Measurements from ENCODE around the gene ST3GAL5.
A peak's percentile ranks its signal among the peaks of the same experiment; 100 is the strongest.

The ST3GAL5 gene

GRCh38 chr2:85806358-85807118 is 82.3 kb downstream of the ST3GAL5 start:
- DNase-seq (ENCODE audit: low read depth, low spot score), result no peak

- no peak for DNase-seq (ENCODE audit: low read depth, low spot score)
Measured at GRCh38 chr2:85804583-85804982, 84.2 kb downstream of the ST3GAL5 start.

GRCh38 chr2:85803704-85804425 is 84.9 kb downstream of the ST3GAL5 start:
- DNase-seq (ENCODE audit: low read depth, low spot score), result no peak

- DNase-seq (ENCODE audit: low read depth, low spot score), result no peak
Measured at GRCh38 chr2:85802354-85803103, 86.3 kb downstream of the ST3GAL5 start.

DNA sequence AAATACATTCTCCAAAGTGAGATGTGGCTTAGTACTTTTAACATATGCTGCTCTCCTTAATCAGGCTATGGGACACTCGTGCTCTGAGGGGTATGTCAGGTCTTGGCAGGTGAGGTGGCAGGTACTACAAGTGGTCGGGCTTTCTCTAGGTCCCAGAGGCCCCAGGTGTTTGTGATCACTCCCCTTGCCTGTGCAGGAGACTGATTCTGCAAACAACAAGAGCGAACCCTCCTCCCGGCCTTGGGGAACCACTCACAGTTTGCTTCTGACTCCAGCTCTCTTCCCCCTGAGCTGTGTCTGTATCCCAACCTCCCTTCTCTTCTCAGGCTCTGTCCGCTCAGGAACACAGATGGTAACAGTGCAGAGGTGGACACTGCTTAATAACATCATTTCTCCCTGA is 86.9 kb downstream of the ST3GAL5 start:
- DNase-seq (ENCODE audit: low read depth, low spot score), result no peak

- no peak for DNase-seq (ENCODE audit: low read depth, low spot score)
Measured at GRCh38 chr2:85800586-85800985, 88.2 kb downstream of the ST3GAL5 start.

DNA sequence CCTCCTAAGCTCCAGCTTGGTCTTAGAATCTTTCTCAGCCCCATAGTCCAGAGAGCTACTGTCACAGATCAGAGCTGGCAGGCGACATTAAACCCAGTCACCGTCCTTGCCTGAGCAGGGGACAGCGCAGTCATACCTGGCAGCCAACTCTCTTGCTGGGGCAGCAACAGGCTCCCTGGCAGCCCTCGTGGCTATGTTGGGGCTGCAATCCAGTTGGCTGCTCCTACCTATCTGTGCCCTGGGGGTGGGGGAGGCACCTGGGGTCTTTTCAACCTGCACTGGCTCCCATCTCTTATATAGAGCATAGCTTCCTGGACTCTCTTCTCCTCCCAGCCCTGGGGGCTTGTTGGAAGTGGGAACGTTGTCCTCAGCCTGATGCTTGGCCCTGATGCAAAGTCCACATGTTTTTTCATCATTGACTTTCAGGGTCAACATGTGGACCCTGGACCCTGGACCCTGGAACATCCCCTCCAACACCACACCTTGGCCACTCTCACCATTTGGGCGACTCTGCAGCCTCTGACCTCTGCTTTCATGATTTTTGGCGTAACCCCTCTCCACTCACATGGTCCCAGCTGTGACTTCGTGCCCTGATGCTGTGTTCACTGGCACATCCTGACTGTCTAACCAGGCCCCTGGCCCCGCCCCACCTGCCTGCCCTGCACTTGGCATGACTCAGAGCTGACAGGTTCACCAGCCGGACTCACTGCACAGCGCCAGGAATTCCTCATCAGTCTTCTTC is 89.4 kb downstream of the ST3GAL5 start:
- no peak for DNase-seq (ENCODE audit: low read depth, low spot score)

GRCh38 chr2:85797921-85798320 is 90.9 kb downstream of the ST3GAL5 start:
- peak; percentile 53 for DNase-seq (ENCODE audit: low read depth, low spot score)

GRCh38 chr2:85797263-85797660 is 91.5 kb downstream of the ST3GAL5 start:
- no peak for DNase-seq (ENCODE audit: low read depth, low spot score)

- DNase-seq (ENCODE audit: low read depth, low spot score), result peak; percentile 66
Measured at GRCh38 chr2:85796341-85797262, 92.2 kb downstream of the ST3GAL5 start.

- no peak for DNase-seq (ENCODE audit: low read depth, low spot score)
Measured at GRCh38 chr2:85796046-85796340, 92.8 kb downstream of the ST3GAL5 start.

GRCh38 chr2:85795331-85796045 is 93.3 kb downstream of the ST3GAL5 start:
- DNase-seq (ENCODE audit: low read depth, low spot score), result no peak

GRCh38 chr2:85794491-85795121 is 94.2 kb downstream of the ST3GAL5 start:
- DNase-seq (ENCODE audit: low read depth, low spot score), result no peak

DNA sequence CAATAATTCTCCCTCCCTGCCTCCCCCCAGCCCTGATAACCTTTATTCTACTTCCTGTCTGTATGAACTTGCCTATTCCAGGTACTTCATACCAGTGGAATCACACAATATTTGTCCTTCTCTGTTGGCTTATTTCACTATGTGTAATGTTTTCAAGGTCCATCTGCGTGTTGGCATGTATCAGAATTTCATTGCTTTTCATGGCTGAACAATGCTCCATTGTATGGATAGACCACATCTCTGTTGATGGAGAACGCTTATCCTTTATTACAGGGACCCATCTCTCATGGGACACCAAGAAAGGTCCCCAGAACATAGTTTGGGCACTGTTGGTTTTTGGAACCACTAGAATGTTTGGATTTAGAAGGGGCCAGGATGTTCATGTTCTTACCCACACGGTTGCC is 94.8 kb downstream of the ST3GAL5 start:
- no peak for DNase-seq (ENCODE audit: low read depth, low spot score)

- DNase-seq (ENCODE audit: low read depth, low spot score), result no peak
Measured at GRCh38 chr2:85793584-85793983, 95.2 kb downstream of the ST3GAL5 start.

GRCh38 chr2:85792783-85793441 is 95.9 kb downstream of the ST3GAL5 start:
- no peak for DNase-seq (ENCODE audit: low read depth, low spot score)

DNA sequence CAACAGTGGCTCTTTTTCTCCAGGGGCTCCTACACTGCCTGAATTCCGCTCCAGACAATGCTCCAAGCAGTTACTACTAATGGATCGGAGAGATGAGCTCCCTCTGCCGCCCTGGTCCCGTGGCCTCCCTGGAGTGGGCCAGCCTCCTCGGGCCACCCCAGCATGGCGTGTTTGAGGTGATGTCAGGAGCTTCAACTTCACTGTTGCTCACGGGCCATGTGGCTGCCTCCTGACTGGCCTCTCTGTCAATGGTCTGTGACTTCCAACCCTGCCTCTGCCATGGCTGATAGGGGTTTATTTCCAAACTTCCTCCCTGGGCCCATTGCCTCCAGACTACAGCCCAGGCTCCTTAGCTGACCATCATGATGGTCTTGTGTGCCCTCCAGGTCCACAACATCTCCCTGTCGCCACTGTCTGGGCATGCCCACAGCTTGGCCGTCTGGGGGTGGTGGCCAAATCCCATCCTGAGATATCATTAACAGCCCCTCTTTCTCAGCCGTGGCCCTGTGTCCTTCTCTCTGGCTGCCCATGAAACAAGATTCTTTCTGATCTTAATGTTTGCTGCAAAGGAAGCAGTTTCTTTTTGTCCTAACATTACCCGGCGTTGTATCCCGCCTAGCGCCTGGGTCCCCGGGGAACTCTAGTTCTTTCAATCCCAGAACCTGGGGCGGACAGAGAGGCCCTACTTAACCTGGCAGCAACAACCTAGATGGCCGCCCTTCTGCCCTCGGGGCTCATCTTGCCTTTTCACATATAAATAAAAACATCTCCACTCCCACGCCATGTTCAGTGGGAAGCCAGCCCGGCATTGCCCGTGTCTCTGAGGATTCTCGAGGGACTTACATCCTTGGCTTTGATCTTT is 96.9 kb downstream of the ST3GAL5 start:
- DNase-seq (ENCODE audit: low read depth, low spot score), result no peak

DNA sequence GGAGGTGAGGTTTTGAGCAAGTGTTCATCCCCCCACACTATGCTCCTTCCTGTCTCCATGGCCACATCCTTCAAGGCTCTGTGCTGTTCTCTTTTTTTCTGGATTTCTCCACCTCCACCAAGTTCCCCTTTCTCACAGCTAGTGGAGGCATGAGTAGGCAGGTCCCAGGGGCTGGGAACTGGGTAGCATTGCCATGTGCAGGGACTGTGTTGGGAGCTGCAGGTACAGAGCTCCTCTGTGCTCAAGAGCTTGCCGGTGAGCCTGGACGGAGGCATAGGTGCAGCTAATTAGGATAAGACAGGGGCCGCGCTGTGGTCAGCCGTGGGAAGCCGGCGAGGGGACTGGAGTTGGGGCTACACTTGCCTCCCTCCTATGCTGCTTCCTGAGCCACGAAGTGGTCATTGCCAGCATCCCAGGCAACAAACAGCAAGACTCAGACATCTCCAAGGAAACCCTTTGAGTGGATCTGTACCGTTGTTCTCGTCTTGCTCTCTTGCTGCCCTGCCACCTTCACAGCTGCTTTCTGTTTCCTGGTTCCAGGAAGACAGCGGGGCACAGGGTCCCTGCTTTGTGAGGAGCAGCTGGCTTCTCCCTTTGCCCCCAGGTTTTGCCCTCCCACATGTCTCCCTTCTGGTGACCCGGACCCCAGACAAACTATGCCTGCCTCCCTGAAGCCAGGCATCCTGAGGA is 98.1 kb downstream of the ST3GAL5 start:
- DNase-seq (ENCODE audit: low read depth, low spot score), result no peak

All from ELF-1 (cell line).